Ascending aorta (tissue), 2 donors: Measurements from ENCODE around the gene PPIF. TPM values are rescaled to one million over a fixed set of nuclear protein-coding genes. Genes with fewer than 3 reads are reported as not detected.

Experiments
- DNase-seq, 2 donors: peaks; one replicate each; pipeline ENCODE4 v3.0.0-alpha.2; 2019; ENCODE audit warnings: low spot score in 2 of 2
- H3K27ac ChIP-seq, 2 donors: fragments of 200-600 bp; sonication (generic); one replicate each; pipeline ENCODE4 v1.5.1; 2016 to 2017; ENCODE audit warnings: mild to moderate bottlenecking in 1 of 2
- H3K27me3 ChIP-seq: fragments of 200-600 bp; sonication (generic); one replicate; pipeline ENCODE4 v1.5.1; 2017
- H3K36me3 ChIP-seq, 2 donors: fragments of 200-600 bp; sonication (generic); one replicate each; pipeline ENCODE4 v1.5.1; 2016
- H3K4me1 ChIP-seq, 2 donors: fragments of 200-600 bp; sonication (generic); one replicate each; pipeline ENCODE4 v1.5.1; 2016 to 2017; ENCODE audit warnings: mild to moderate bottlenecking in 1 of 2
- H3K4me3 ChIP-seq, 2 donors: fragments of 200-600 bp; sonication (generic); one replicate each; pipeline ENCODE4 v1.5.1; 2016 to 2017; ENCODE audit warnings: mild to moderate bottlenecking in 1 of 2
- H3K9me3 ChIP-seq, 2 donors: fragments of 200-600 bp; sonication (generic); one replicate each; pipeline ENCODE4 v1.5.1; 2016
- intact Hi-C: fragments of 100-400 bp; cut with DNase I; formaldehyde crosslinking; loops from one replicate; pipeline ENCODE4 v1.15.1; 2023
- total RNA-seq: library from RNA; depleted of rRNA; stranded (reverse); fragments of >200 nt; gene quantifications from one replicate; pipeline ENCODE4 v1.1.0, GENCODE V29; 2016
- TF ChIP-seq, protein P1 (sequence below), 3 experiments: fragments of 200-600 bp in 2 of 3; fragments of 450-650 bp in 1 of 3; sonication (generic) in 2 of 3; IDR thresholded peaks; one replicate each; pipeline ENCODE4 v1.5.1; 2016 to 2019; ENCODE audit warnings: antibody characterized with exemption in 3 of 3, mild to moderate bottlenecking in 1 of 3, moderate library complexity in 1 of 3

PPIF gene
- total RNA-seq, 1 donor from 2014 or later: 172 TPM

DNA sequence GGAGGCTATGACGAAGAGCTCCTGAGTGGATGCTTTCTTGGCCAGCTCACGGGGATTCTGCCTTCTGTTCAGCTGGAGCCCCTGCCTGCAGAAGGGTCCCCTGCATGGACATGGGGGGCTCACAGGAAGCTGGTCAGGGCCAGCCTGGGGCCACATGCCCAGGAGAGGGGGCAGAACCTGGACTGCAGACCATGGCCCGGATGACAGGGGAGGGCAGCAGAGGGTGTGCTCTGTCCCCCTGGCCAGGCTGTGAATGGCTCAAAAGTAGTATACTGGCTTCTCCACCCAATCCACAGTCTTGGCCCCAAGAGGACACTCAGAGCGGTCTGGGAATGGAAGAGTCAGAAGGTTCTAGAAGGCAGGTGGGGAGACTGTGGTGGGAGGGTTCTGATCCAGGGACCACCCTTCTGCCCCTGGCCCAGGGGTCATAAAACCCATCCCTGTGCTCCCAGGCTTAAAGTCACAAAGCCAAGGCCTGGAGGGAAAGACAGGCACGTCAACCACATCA, 40.3 kb downstream of the PPIF start:
- DNase-seq: peak in 1 of 2 donors; percentile 58
- intact Hi-C loops: no loop called here
- no peaks in the 10 kb centered on the region for H3K9me3 ChIP-seq
- H3K27me3 ChIP-seq: no peaks in the 10 kb centered on the region
- TF ChIP-seq, protein P1, sequence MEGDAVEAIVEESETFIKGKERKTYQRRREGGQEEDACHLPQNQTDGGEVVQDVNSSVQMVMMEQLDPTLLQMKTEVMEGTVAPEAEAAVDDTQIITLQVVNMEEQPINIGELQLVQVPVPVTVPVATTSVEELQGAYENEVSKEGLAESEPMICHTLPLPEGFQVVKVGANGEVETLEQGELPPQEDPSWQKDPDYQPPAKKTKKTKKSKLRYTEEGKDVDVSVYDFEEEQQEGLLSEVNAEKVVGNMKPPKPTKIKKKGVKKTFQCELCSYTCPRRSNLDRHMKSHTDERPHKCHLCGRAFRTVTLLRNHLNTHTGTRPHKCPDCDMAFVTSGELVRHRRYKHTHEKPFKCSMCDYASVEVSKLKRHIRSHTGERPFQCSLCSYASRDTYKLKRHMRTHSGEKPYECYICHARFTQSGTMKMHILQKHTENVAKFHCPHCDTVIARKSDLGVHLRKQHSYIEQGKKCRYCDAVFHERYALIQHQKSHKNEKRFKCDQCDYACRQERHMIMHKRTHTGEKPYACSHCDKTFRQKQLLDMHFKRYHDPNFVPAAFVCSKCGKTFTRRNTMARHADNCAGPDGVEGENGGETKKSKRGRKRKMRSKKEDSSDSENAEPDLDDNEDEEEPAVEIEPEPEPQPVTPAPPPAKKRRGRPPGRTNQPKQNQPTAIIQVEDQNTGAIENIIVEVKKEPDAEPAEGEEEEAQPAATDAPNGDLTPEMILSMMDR (IDR thresholded peaks at IDR 0.05): no peak
- peaks cover 29 to 46% of the 10 kb centered on the region in 2 donors for H3K36me3 ChIP-seq
- H3K4me3 ChIP-seq: no peak overlapping the region
- H3K4me1 ChIP-seq: peaks cover 3% of the 10 kb centered on the region in 2 donors
- peak overlapping the region in 1 of 2 donors; percentile 14 for H3K27ac ChIP-seq

GRCh38 chr10:79387974-79388850, 40.9 kb downstream of the PPIF start:
- peak; percentile 2 to 39 for DNase-seq
- H3K4me1 ChIP-seq: no peaks in the 10 kb centered on the region
- H3K9me3 ChIP-seq: no peaks in the 10 kb centered on the region
- peak overlapping the region in 1 of 2 donors; percentile 14 for H3K27ac ChIP-seq
- H3K36me3 ChIP-seq: peaks cover 33 to 46% of the 10 kb centered on the region in 2 donors
- H3K27me3 ChIP-seq: no peaks in the 10 kb centered on the region
- intact Hi-C loops: no loop called here
- H3K4me3 ChIP-seq: no peak overlapping the region
- TF ChIP-seq, protein P1 (IDR thresholded peaks at IDR 0.05): no peak

DNA sequence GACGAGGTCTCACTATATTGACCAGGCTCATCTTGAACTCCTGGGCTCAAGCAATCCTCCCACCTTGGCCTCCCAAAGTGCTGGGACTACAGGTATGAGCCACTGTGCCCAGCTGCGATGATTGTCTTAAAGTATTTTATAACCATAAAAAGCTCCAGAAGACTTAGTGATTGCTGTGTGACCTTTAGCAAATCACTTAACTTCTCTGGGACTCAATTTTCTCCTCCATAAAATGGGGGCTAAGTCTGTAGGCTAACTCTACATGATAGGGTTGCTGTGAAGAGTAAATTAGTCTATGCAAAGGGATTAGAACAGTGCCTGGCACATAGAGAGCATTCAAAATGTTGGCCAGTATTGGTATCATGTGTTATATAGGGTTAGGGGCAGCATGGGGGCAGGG, 42.8 kb downstream of the PPIF start:
- no peak overlapping the region for H3K27ac ChIP-seq
- no peak for DNase-seq
- TF ChIP-seq, protein P1 (IDR thresholded peaks at IDR 0.05): no peak
- no peaks in the 10 kb centered on the region for H3K27me3 ChIP-seq
- H3K4me1 ChIP-seq: no peaks in the 10 kb centered on the region
- no peak overlapping the region for H3K4me3 ChIP-seq
- intact Hi-C loops: no loop called here
- H3K36me3 ChIP-seq: peaks cover 47 to 54% of the 10 kb centered on the region in 2 donors
- H3K9me3 ChIP-seq: no peaks in the 10 kb centered on the region

GRCh38 chr10:79390551-79391229, 43.4 kb downstream of the PPIF start:
- intact Hi-C loops: no loop called here
- DNase-seq: peak; percentile 4 to 52
- Histone ChIP-seq H3K27me3 (no peaks in the 10 kb centered on the region), H3K27ac (peak overlapping the region in 1 of 2 donors; percentile 21), H3K4me1 (no peaks in the 10 kb centered on the region), H3K4me3 (no peak overlapping the region), H3K36me3 (peaks cover 46 to 47% of the 10 kb centered on the region in 2 donors), H3K9me3 (no peaks in the 10 kb centered on the region)
- TF ChIP-seq, protein P1 (IDR thresholded peaks at IDR 0.05): no peak

DNA sequence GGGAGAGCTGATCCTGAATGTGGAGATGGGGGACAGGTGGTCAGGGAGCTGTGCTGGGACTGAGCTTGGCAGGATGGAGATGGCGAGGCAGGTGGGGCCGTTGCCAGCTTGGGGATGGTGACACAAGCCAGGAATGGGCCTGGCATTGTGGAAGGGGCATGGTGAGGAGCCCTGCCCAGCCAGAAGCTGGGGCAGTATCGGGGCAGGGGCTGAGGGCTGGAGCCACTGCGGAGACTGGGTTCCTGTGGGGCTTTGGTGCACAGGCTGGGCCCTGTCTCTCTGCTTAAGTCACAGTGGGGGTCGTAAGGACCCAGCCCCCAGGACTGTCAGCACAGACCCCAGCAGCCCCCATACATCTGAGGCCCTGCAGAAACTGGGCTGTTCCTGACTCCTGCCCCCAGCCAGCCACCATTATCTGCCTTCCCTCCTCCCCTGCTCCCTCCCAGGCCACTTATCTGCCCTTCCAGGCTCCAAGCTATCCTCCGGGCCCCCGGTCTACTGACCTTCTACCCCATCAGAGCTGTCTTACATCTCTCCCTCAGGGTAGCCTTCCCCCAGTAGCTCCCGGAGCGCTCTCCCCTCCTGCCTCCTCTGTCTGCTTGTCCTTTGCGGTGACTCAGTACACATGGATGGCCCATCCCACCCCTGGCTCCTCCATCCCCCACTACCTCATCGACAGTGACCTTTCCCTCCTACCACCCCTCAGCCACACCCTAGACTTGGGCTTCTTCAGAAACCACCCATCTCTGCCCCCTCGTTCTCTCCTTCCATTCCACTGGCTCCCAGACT, 44.2 kb downstream of the PPIF start:
- H3K27me3 ChIP-seq: no peaks in the 10 kb centered on the region
- intact Hi-C loops: no loop called here
- peak; percentile 8 to 62 for DNase-seq
- H3K9me3 ChIP-seq: no peaks in the 10 kb centered on the region
- peaks cover 38 to 40% of the 10 kb centered on the region in 2 donors for H3K36me3 ChIP-seq
- H3K4me1 ChIP-seq: peaks cover 0 to 2% of the 10 kb centered on the region in 2 donors
- H3K27ac ChIP-seq: peak overlapping the region in 1 of 2 donors; percentile 21
- H3K4me3 ChIP-seq: no peak overlapping the region
- TF ChIP-seq, protein P1 (IDR thresholded peaks at IDR 0.05): no peak
